NCI-H2029 (cell line): ENCODE data around the gene PALM.
"Not testable (repeated sequence)": the region's sequence is repeated elsewhere in the genome, so short reads cannot be mapped to it uniquely, and the experiment has no call there.

ENCODE experiments used
- DNase-seq: peaks from one replicate; lab custom pipeline; 2025; lab: John Stamatoyannopoulos, UW

PALM gene

DNA sequence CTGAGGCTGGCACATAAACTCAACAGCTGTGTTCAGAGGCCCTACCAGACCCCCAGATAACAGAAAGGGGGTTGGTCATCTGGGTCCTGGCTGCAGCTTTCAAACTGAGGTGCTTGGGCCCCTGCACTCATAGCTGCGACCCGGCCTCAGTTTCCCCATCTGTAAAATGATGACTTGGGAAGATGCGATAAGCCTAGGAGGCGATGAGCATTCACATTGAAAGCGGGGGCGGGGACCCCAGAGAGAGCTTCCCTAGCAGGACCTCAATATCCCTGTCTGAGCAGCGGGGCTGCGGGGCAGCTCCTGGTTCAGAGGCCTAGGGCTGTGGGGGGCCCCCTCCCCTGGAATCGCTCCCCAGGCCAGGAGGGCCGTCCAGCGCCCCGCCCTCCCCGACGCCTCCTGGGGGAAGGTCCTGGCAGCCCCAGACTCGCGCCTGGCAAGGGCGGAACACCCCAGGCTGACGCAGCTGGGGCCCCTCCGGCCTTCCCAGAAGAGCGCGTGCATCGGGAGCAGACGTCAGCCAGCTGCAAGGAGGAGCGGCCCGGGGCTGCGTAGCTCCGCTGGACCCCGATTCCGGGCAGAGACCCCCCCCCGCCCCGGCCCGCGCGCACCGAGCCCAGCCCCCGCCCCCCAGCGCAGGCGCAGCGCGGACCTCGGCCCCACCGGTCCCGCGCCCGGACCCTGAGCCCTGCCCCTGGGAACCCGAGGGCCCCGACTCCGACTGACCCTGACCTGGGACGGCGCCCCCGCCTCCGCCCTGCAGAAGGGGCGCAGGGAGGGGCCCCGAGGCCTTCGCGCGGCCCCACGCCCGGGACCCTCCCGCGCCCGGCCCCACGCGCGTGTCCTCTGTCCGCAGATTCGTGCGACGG is 29.1 kb upstream of the PALM start:
- no peak for DNase-seq

DNA sequence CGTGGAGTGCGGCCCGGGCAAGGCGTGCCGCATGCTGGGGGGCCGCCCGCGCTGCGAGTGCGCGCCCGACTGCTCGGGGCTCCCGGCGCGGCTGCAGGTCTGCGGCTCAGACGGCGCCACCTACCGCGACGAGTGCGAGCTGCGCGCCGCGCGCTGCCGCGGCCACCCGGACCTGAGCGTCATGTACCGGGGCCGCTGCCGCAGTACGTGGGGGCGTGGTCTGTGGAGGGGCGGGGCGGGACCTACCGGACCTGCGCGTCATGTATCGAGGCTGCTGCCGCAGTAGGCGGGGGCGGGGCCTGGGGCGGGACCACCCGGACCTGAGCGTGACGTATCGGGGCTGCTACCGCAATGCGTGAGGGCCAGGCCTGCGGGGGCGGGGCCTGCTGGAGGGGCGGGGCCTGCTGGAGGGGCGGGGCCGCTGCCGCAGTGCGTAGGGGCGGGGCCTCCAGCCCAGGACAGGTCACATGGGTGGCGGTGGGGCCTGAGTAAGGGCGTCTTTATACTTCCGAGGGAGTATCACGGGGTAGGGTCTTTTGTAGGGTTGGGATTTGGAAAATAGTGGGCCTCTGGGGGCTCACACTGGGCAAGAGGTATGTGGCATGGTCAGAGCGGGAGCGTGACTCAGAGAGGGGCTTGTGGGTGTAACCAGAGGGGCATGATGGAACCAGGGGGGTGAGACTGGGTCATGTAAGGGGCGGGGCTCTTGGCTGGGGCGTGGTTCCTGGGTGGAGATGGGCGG is 28.3 kb upstream of the PALM start:
- DNase-seq = peak; percentile 96

DNA sequence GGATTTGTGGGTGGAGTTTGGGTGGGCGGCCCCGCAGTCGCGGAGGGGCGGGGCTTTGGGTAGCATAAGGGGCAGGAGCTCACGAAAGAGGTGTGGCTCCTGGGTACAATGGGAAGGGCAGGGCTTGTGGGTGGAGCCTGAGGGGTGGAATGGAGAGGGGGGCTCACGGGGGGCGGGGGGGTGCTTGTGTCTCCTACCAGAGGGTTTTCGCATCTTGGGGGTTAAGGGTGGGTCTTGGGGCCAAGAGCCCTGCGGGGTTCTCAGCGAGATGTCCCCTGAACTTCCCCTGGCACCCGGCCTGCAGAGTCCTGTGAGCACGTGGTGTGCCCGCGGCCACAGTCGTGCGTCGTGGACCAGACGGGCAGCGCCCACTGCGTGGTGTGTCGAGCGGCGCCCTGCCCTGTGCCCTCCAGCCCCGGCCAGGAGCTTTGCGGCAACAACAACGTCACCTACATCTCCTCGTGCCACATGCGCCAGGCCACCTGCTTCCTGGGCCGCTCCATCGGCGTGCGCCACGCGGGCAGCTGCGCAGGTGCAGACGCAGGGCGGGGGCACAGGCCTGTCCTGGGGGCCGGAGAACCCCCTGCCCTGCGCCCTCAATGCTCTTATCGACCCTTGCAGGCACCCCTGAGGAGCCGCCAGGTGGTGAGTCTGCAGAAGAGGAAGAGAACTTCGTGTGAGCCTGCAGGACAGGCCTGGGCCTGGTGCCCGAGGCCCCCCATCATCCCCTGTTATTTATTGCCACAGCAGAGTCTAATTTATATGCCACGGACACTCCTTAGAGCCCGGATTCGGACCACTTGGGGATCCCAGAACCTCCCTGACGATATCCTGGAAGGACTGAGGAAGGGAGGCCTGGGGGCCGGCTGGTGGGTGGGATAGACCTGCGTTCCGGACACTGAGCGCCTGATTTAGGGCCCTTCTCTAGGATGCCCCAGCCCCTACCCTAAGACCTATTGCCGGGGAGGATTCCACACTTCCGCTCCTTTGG is 27.4 kb upstream of the PALM start:
- DNase-seq = peak; percentile 87

GRCh38 chr19:682678-683320 is 25.9 kb upstream of the PALM start:
- no peak for DNase-seq

DNA sequence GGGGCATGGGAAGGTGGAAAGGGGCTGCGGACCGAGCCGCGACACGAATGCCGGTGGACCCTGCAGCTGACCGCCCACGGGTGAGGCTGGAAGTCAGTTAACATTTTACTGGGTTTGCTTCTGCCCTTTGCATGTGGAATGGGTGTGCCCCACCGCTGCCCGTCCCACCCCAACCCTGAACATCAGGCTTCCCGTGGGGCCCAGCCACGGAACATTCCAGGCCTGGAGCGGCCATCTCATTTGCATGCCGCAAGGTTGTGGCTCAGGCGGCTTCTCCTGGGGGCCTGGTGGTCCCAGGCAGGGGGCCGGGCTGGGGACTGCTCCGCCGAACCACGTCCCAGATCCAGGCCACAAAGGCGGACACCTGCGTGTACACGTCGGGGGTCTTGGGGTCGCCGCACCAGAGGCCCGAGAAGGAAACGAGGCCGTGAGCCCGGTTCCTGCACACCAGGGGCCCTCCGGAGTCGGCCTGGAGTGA is 23.2 kb upstream of the PALM start:
- no peak for DNase-seq

DNA sequence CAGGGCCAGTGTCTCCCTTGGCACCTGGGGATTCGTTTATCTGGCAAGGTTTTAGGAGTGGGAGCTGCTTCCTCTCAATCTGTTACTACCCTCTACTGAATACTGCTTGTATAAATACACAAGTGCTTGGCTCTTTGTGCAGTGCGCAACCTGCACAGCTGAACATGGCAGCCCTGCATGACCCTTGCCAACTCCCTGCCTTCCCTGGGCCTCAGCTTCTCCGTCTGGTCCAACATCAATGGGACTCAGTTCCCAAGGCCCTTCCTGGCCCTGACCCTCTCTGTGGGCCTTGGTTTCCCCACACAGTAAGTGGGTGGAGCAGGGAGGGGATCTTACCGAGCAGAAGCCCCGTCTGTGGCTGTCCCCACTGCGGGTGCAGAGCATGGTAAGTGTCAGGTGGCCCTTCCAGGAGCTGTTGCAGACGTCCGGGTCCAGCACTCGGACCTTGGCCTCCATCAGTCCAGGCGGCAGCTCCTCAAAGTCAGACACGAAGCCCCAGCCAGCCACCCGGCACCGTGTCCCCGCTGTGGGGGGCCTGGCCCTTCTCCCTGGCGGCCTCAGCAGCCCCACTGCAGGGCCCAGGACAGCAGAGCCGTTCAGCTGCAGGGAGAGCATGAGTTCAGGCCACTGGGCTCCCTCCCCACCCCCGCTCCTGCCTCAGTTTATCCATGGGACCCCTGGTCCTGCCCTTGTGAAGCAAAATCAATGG is 22.0 kb upstream of the PALM start:
- DNase-seq = no peak

GRCh38 chr19:687569-688166 is 21.1 kb upstream of the PALM start:
- DNase-seq = no peak

GRCh38 chr19:688214-688613 is 20.5 kb upstream of the PALM start:
- DNase-seq = no peak

GRCh38 chr19:688992-689391 is 19.7 kb upstream of the PALM start:
- no peak for DNase-seq

- DNase-seq = no peak
Measured at GRCh38 chr19:690203-690602, 18.5 kb upstream of the PALM start.

DNA sequence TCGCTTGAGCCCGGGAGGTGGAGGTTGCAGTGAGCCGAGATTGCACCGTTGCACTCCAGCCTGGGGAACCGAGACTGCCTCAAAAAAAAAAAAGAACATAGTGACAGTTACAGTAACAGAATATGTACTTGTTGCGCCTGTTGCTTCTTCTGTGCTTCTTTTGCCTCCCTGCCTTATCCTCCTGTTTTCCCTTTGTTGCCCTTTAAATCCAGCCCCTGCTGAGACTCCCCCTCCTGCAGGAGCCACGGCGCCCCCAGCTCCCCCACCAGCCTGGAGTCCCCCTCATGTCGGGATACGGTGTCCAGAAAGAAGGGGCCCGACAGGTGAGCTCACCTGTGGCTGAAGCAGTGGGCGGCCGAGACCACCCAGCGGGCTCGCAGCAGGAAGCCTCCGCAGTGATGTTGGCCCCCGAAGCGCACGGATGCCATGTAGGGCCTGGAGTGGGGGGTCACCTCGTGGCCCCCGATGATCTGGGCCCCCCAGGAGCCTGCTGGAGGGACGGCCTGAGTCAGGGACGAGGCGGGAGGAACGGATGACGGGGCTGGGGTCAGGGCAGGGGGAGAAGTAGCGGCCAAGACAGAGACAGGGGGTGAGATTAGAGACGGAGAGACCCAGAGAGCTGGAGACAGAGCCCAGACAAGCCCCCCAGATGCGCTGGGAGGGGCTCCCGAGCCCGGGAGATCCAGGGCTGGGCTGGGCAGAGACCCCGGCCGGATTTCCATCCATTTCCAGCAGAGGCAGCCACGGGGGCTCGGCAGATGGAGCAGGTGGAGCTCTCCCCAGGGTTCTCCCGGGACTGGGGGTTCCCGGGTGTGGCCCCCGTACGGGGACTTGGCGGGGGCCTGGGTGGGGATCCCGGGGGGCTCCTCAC is 14.0 kb upstream of the PALM start:
- DNase-seq = no peak

DNA sequence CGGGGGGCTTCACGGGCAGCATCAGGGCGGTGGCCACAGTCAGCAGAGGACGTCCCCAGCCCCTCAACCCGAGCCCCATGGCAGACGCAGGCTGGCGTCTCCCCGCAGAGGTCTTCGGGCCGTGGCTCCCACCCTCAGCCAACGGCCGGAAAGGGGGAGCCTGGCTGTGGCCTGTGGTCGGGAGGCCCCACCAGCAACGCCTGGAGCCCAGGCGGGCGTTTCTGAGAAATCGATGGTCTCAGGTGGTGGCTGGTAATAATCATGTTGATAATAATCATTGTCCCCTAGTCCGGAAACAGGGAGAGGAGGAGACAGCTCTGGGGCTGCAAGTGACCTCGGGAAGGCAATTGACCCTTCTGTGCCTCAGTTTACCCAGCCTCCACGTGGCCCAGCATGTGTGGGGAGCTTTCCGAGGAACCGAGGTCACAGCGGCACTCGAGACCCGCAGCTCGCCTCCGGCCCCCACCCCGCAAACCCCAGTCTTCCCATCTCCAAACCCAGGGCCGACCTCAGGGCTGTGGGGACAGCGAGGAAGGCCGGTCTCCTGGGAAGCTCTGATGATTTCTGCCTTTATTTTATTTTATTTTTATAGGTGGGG is 13.3 kb upstream of the PALM start, which contains the start of gene PRSS57:
Gene PRSS57 (minus strand): TSS at position 101 of the 598 bp plus-strand sequence. CDS start 22 bp downstream, at position 79.
- DNase-seq = no peak

- not testable (repeated sequence) for DNase-seq
Measured at GRCh38 chr19:698529-698928, 10.2 kb upstream of the PALM start.

- DNase-seq = not testable (repeated sequence)
Measured at GRCh38 chr19:699885-700284, 8.8 kb upstream of the PALM start.

DNA sequence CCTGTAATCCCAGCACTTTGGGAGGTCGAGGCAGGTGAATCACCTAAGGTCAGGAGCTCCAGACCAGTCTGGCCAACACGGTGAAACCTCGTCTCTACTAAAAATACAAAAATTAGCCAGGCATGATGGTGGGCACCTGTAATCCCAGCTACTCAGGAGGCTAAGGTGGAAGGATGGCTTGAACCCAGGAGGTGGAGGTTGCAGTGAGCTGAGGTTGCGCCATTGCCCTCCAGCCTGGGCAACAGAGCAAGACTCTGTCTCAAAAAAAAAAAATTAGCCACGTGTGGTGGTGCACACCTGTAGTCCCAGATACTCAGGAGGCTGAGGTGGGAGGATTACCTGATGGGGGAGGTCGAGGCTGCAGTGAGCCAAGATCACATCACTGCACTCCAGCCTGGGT is 5.9 kb upstream of the PALM start:
- not testable (repeated sequence) for DNase-seq

GRCh38 chr19:703329-703650 is 5.4 kb upstream of the PALM start:
- no peak for DNase-seq

- DNase-seq = no peak
Measured at GRCh38 chr19:703651-704446, 4.9 kb upstream of the PALM start.

- DNase-seq = no peak
Measured at GRCh38 chr19:704447-704741, 4.3 kb upstream of the PALM start.
